Measurements from ENCODE around the gene PCBD1. TPM values are rescaled to one million over a fixed set of nuclear protein-coding genes. Genes with fewer than 3 reads are reported as not detected.

The PCBD1 gene
- total RNA-seq, 1 donor from 2014 or later: 23.9 TPM

GRCh38 chr10:70845256-70845655 lies 43.1 kb downstream of the PCBD1 start:
- DNase-seq (ENCODE audit: low spot score): no peak
- Mint-ChIP-seq H3K4me3 (ENCODE audit: unreplicated experiment) (no peak overlapping the region), H3K27me3 (ENCODE audit: unreplicated experiment) (no peaks in the 10 kb centered on the region), H3K4me1 (ENCODE audit: unreplicated experiment) (no peaks in the 10 kb centered on the region), H3K27ac (ENCODE audit: unreplicated experiment) (no peak overlapping the region), H3K9me3 (ENCODE audit: unreplicated experiment) (no peaks in the 10 kb centered on the region), H3K36me3 (ENCODE audit: low read depth, unreplicated experiment) (peaks cover 22% of the 10 kb centered on the region)
- TF ChIP-seq CTCF (IDR thresholded peaks at IDR 0.05; ENCODE audit: unreplicated experiment): no peak

GRCh38 chr10:70843776-70844489 lies 44.4 kb downstream of the PCBD1 start:
- no peaks in the 10 kb centered on the region for H3K27me3 Mint-ChIP-seq (ENCODE audit: unreplicated experiment)
- no peaks in the 10 kb centered on the region for H3K9me3 Mint-ChIP-seq (ENCODE audit: unreplicated experiment)
- H3K4me3 Mint-ChIP-seq (ENCODE audit: unreplicated experiment): peak overlapping the region; percentile 32
- no peaks in the 10 kb centered on the region for H3K4me1 Mint-ChIP-seq (ENCODE audit: unreplicated experiment)
- no peak overlapping the region for H3K27ac Mint-ChIP-seq (ENCODE audit: unreplicated experiment)
- peaks cover 22% of the 10 kb centered on the region for H3K36me3 Mint-ChIP-seq (ENCODE audit: low read depth, unreplicated experiment)
- no peak for DNase-seq (ENCODE audit: low spot score)
- TF ChIP-seq CTCF (IDR thresholded peaks at IDR 0.05; ENCODE audit: unreplicated experiment): no peak

GRCh38 chr10:70843333-70843732 lies 45.0 kb downstream of the PCBD1 start:
- H3K27me3 Mint-ChIP-seq (ENCODE audit: unreplicated experiment): no peaks in the 10 kb centered on the region
- peaks cover 23% of the 10 kb centered on the region for H3K36me3 Mint-ChIP-seq (ENCODE audit: low read depth, unreplicated experiment)
- DNase-seq (ENCODE audit: low spot score): no peak
- no peaks in the 10 kb centered on the region for H3K4me1 Mint-ChIP-seq (ENCODE audit: unreplicated experiment)
- H3K9me3 Mint-ChIP-seq (ENCODE audit: unreplicated experiment): no peaks in the 10 kb centered on the region
- TF ChIP-seq CTCF (IDR thresholded peaks at IDR 0.05; ENCODE audit: unreplicated experiment): no peak
- H3K27ac Mint-ChIP-seq (ENCODE audit: unreplicated experiment): no peak overlapping the region
- no peak overlapping the region for H3K4me3 Mint-ChIP-seq (ENCODE audit: unreplicated experiment)

- no peak for TF ChIP-seq CTCF (IDR thresholded peaks at IDR 0.05; ENCODE audit: unreplicated experiment)
- no peaks in the 10 kb centered on the region for H3K9me3 Mint-ChIP-seq (ENCODE audit: unreplicated experiment)
- DNase-seq (ENCODE audit: low spot score): no peak
- H3K4me3 Mint-ChIP-seq (ENCODE audit: unreplicated experiment): no peak overlapping the region
- H3K36me3 Mint-ChIP-seq (ENCODE audit: low read depth, unreplicated experiment): peaks cover 33% of the 10 kb centered on the region
- H3K27me3 Mint-ChIP-seq (ENCODE audit: unreplicated experiment): no peaks in the 10 kb centered on the region
- H3K4me1 Mint-ChIP-seq (ENCODE audit: unreplicated experiment): peaks cover 8% of the 10 kb centered on the region
- no peak overlapping the region for H3K27ac Mint-ChIP-seq (ENCODE audit: unreplicated experiment)
These were observed 47.5 kb downstream of the PCBD1 start for GRCh38 chr10:70840836-70841235.

GRCh38 chr10:70838270-70838805 lies 50.0 kb downstream of the PCBD1 start:
- peaks cover 17% of the 10 kb centered on the region for H3K36me3 Mint-ChIP-seq (ENCODE audit: low read depth, unreplicated experiment)
- no peaks in the 10 kb centered on the region for H3K9me3 Mint-ChIP-seq (ENCODE audit: unreplicated experiment)
- no peak overlapping the region for H3K27ac Mint-ChIP-seq (ENCODE audit: unreplicated experiment)
- peaks cover 9% of the 10 kb centered on the region for H3K4me1 Mint-ChIP-seq (ENCODE audit: unreplicated experiment)
- no peak for DNase-seq (ENCODE audit: low spot score)
- no peak for TF ChIP-seq CTCF (IDR thresholded peaks at IDR 0.05; ENCODE audit: unreplicated experiment)
- H3K4me3 Mint-ChIP-seq (ENCODE audit: unreplicated experiment): no peak overlapping the region
- no peaks in the 10 kb centered on the region for H3K27me3 Mint-ChIP-seq (ENCODE audit: unreplicated experiment)

Measured in endothelial cell (in vitro differentiated cells).